ENCODE measurements around the gene UBE2C. TPM values are rescaled to one million over a fixed set of nuclear protein-coding genes. Genes with fewer than 3 reads are reported as not detected.
"Not testable (repeated sequence)": the region's sequence is repeated elsewhere in the genome, so short reads cannot be mapped to it uniquely, and the experiment has no call there.

Gene UBE2C
- total RNA-seq, 1 donor from 2014 or later = 2.4 TPM

DNA sequence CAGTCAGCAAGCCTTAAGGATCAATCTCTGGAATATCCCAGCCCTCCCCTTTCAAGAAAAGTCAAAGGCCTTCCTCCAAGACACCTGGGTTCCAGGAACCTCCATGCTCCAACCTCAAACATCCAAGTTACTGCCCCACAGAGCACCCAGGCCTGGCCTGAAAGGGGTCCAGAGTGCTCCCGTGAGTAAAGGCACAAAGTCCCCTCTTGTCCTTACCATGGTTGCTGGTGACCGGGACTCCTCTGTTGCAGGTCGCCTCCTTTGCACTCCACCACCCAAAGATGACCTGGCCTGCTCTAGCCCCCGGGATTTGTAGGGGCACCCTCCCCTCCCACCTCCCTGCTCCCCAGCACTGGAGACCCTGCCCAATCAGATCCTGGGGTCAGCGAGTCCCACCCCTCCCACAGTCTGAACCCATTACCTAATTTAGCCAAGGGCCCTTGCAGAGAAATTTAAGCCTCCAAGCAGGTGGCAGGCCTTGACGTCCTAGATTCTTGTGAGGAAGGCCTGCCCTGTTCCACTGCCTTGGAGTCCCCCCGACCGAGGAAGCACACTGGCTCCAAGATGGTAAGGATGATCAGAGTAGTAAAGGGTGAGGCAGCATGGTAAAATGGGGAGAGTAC, 14.7 kb downstream of the UBE2C start, which contains the start of gene TNNC2:
TSS of gene TNNC2 (minus strand) at position 283 of the 623 bp plus-strand sequence. CDS start at position 219, 64 bp downstream.
- ChIA-PET POLR2A (no interaction called here), CTCF (no interaction called here)
- Mint-ChIP-seq H3K4me3 (no peak within 1 kb of the TSS), H3K9me3 (no peaks in the 10 kb centered on the region), H3K4me1 (peaks cover 23% of the 10 kb centered on the region), H3K27me3 (peaks cover 12% of the 10 kb centered on the region), H3K27ac (no peak within 1 kb of the TSS), H3K36me3 (ENCODE audit: low read depth) (no peaks in the 10 kb centered on the region)
- DNase-seq (no peak), ATAC-seq (ENCODE audit: low read depth) (no peak)
- TF ChIP-seq, protein P1, sequence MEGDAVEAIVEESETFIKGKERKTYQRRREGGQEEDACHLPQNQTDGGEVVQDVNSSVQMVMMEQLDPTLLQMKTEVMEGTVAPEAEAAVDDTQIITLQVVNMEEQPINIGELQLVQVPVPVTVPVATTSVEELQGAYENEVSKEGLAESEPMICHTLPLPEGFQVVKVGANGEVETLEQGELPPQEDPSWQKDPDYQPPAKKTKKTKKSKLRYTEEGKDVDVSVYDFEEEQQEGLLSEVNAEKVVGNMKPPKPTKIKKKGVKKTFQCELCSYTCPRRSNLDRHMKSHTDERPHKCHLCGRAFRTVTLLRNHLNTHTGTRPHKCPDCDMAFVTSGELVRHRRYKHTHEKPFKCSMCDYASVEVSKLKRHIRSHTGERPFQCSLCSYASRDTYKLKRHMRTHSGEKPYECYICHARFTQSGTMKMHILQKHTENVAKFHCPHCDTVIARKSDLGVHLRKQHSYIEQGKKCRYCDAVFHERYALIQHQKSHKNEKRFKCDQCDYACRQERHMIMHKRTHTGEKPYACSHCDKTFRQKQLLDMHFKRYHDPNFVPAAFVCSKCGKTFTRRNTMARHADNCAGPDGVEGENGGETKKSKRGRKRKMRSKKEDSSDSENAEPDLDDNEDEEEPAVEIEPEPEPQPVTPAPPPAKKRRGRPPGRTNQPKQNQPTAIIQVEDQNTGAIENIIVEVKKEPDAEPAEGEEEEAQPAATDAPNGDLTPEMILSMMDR (IDR thresholded peaks at IDR 0.05) = no peak
- intact Hi-C loops (cut with micrococcal nuclease) = no loop called here

DNA sequence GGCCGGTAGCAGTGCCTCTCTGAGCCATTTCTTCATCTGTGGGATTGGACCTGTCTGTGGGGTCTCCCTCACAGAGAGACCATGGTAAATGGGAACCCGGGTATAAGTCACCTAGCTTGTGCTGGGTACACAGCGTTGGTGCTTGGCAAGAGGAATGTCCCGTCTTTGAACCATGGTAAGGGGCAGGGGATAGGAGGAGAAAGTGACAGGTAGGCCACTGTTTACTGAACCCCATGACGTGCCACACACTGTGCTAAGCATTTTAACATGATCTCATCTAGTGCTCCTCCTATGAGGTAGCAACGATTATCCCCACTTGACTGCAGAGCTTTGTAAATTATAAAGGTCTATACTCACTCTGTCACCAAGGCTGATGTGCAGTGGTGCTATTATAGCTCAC, 15.3 kb downstream of the UBE2C start:
- intact Hi-C loops (cut with micrococcal nuclease) = no loop called here
- Mint-ChIP-seq H3K4me1 (peaks cover 19% of the 10 kb centered on the region), H3K27me3 (peaks cover 9% of the 10 kb centered on the region), H3K4me3 (no peak overlapping the region), H3K9me3 (no peaks in the 10 kb centered on the region), H3K27ac (no peak overlapping the region), H3K36me3 (ENCODE audit: low read depth) (no peaks in the 10 kb centered on the region)
- no peak for DNase-seq
- TF ChIP-seq, protein P1 (IDR thresholded peaks at IDR 0.05) = no peak
- ATAC-seq (ENCODE audit: low read depth) = no peak
- POLR2A ChIA-PET = interaction anchor here (1.1 kb wide), 1 partner anchor 29 kb away, joined by 3 read pairs; no protein-coding TSS in a partner anchor
- CTCF ChIA-PET = no interaction called here

DNA sequence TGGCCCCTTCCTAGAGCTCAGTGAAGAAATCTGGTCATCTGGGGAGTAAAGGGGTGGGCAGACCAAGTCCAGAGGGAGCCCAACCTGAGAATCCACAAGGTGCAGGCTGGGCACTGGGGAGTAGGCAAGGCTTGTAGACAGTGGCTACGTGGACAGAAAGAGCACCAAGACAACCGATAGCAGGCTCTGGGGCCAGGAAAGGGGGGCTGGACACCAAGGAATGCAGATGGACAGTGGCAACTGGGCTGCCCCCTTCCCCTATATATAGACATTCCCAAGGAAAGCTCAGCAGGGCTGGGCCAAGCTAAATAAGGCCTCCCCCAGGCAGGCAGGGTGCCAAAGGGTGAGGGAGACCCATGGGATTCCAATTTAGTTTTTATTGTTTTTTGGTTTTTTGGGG, 16.1 kb downstream of the UBE2C start:
- ATAC-seq (ENCODE audit: low read depth) (no peak), DNase-seq (no peak)
- ChIA-PET POLR2A (interaction anchor here (1.1 kb wide), 1 partner anchor 28 kb away, joined by 3 read pairs; no protein-coding TSS in a partner anchor), CTCF (no interaction called here)
- Mint-ChIP-seq H3K36me3 (ENCODE audit: low read depth) (no peaks in the 10 kb centered on the region), H3K27me3 (peaks cover 6% of the 10 kb centered on the region), H3K9me3 (no peaks in the 10 kb centered on the region), H3K4me3 (no peak overlapping the region), H3K27ac (no peak overlapping the region), H3K4me1 (peaks cover 18% of the 10 kb centered on the region)
- intact Hi-C loops (cut with micrococcal nuclease) = no loop called here
- TF ChIP-seq, protein P1 (IDR thresholded peaks at IDR 0.05) = no peak

DNA sequence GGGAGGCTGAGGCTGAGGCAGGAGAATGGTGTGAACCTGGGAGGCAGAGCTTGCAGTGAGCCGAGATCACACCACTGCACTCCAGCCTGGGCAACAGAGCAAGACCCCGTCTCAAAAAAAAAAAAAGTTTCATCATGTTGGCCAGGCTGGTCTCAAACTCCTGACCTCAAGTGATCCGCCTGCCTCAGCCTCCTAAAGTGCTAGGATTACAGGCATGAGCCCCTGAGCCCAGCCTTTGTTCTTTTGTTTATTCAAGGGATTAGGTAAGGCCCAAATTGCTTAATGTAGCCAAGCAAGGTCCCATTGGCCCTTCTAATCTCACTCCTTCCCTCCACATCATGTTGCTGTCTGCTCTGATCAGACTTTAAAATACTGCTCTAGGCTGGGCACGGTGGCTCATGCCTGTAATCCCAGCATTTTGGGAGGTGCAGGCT, 17.2 kb downstream of the UBE2C start:
- H3K9me3 Mint-ChIP-seq; H3K4me3 Mint-ChIP-seq; H3K27ac Mint-ChIP-seq; H3K27me3 Mint-ChIP-seq; CTCF ChIA-PET; H3K36me3 Mint-ChIP-seq (ENCODE audit: low read depth); ATAC-seq (ENCODE audit: low read depth); DNase-seq: not testable (repeated sequence)
- intact Hi-C loops (cut with micrococcal nuclease) = loop anchor here (5.0 kb wide), 1 partner anchor 63 kb away; the partner anchor contains the start of genes CTSA and NEURL2
- peaks cover 12% of the 10 kb centered on the region for H3K4me1 Mint-ChIP-seq
- POLR2A ChIA-PET = interaction anchor here (0.7 kb wide), 1 partner anchor 141 kb away, joined by 4 read pairs; no protein-coding TSS in a partner anchor

DNA sequence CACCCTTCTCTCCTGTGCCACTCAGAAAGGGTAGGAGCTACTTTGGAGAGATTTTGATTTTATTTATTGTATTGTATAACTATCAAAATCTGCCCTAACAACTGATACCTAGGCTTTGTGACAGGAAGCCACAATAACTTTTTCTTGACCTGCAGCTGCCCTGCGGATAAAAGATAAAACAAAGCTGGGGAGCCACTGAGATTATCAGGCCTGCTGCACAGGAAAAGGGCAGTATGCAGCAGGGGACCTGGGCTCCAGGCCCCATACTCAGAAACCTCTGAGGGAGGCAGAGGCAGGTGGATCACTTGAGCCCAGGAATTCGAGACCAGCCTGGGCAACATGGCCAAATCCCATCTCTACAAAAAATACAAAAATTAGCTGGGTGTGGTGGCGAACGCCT, 20.2 kb downstream of the UBE2C start:
- H3K9me3 Mint-ChIP-seq = no peaks in the 10 kb centered on the region
- ChIA-PET POLR2A (interaction anchor here (1.2 kb wide), 2 partner anchors 48 to 102 kb away, joined by 4 to 5 read pairs; partner anchors contain the start of genes PCIF1 and ZSWIM1), CTCF (interaction anchor here (1.2 kb wide), 1 partner anchor 33 kb away, joined by 3 read pairs; no protein-coding TSS in a partner anchor)
- H3K27me3 Mint-ChIP-seq = no peaks in the 10 kb centered on the region
- peaks cover 10% of the 10 kb centered on the region for H3K4me1 Mint-ChIP-seq
- peak overlapping the region; percentile 86 for H3K4me3 Mint-ChIP-seq
- TF ChIP-seq, protein P1 (IDR thresholded peaks at IDR 0.05) = no peak
- intact Hi-C loops (cut with micrococcal nuclease) = loop anchor here (5.0 kb wide), 1 partner anchor 60 kb away; the partner anchor contains the start of genes CTSA and NEURL2
- H3K36me3 Mint-ChIP-seq (ENCODE audit: low read depth) = no peaks in the 10 kb centered on the region
- ATAC-seq (ENCODE audit: low read depth) (no peak), DNase-seq (no peak)
- H3K27ac Mint-ChIP-seq = no peak overlapping the region
